IMR-90 (cell line): ENCODE measurements around the gene MKX. TPM values are rescaled to one million over a fixed set of nuclear protein-coding genes. Genes with fewer than 3 reads are reported as not detected.

Experiments
- ATAC-seq: fragments of 200-7000 bp; cut with Tn5 transposase; 2 replicates; pipeline ENCODE4 v1.9.1; 2020; ENCODE audit warnings: low read depth, mild to moderate bottlenecking, moderate library complexity
- BruUV-seq: library from RNA; stranded (reverse); fragments of 400-500 nt; replicated peaks from 2 replicates; lab custom pipeline; 2021; lab: Mats Ljungman, UMichigan
- CTCF ChIA-PET: fragments of 300-600 bp; formaldehyde crosslinking; extraction: SDS; loops from one replicate; lab custom pipeline; 2021; ENCODE audit warnings: antibody characterized with exemption; lab: Yijun Ruan, JAX
- POLR2A ChIA-PET: fragments of 300-600 bp; sonication (Branson Sonifier 250); formaldehyde crosslinking; loops from one replicate; lab custom pipeline; 2022; ENCODE audit warnings: antibody characterized with exemption; ENCODE audit not compliant: unreplicated experiment; lab: Charles Lee
- DNase-seq: peaks from one replicate; pipeline ENCODE4 v3.0.0; 2013
- H2AFZ ChIP-seq: replicated peaks from 2 replicates; pipeline ENCODE3; 2013; ENCODE audit warnings: low read length, mild to moderate bottlenecking; ENCODE audit not compliant: poor library complexity
- H2AK5ac ChIP-seq: 2 replicates; pipeline ENCODE4 v1.6.1; 2013; ENCODE audit warnings: low read depth, low read length, inconsistent platforms
- H2AK9ac ChIP-seq: replicated peaks from 2 replicates; pipeline ENCODE3; 2013; ENCODE audit warnings: mild to moderate bottlenecking, low read depth, low read length, moderate library complexity; ENCODE audit not compliant: poor library complexity
- H2BK120ac ChIP-seq: 2 replicates; pipeline ENCODE4 v1.6.1; 2013; ENCODE audit warnings: low read depth, low read length, inconsistent platforms
- H2BK15ac ChIP-seq: 3 replicates; pipeline ENCODE4 v1.6.1; 2013; ENCODE audit warnings: low read depth, low read length, inconsistent platforms
- H2BK20ac ChIP-seq: 2 replicates; pipeline ENCODE4 v1.6.1; 2013; ENCODE audit warnings: low read depth, mild to moderate bottlenecking, inconsistent platforms, low read length, moderate library complexity
- H2BK5ac ChIP-seq: 2 replicates; pipeline ENCODE4 v1.6.1; 2013; ENCODE audit warnings: mild to moderate bottlenecking, low read depth, low read length, inconsistent platforms; ENCODE audit not compliant: poor library complexity, severe bottlenecking
- H3K14ac ChIP-seq: replicated peaks from 2 replicates; pipeline ENCODE4 v1.6.1; 2013; ENCODE audit warnings: low read depth, low read length, inconsistent platforms
- H3K18ac ChIP-seq: 2 replicates; pipeline ENCODE4 v1.6.1; 2013; ENCODE audit warnings: low read depth, low read length, control low read depth
- H3K23ac ChIP-seq: 2 replicates; pipeline ENCODE4 v1.6.1; 2013; ENCODE audit warnings: low read depth, low read length, inconsistent platforms
- H3K27ac ChIP-seq: 2 replicates; pipeline ENCODE4 v1.5.1; 2013; ENCODE audit warnings: mild to moderate bottlenecking, control low read depth, low read length; ENCODE audit not compliant: insufficient read depth
- H3K27me3 ChIP-seq: 2 replicates; pipeline ENCODE4 v1.6.1; 2013; ENCODE audit warnings: low read length; ENCODE audit not compliant: control insufficient read depth, insufficient read depth
- H3K36me3 ChIP-seq: 2 replicates; pipeline ENCODE4 v1.6.1; 2013; ENCODE audit warnings: low read length, mixed read lengths; ENCODE audit not compliant: control insufficient read depth, insufficient read depth
- H3K4ac ChIP-seq: 2 replicates; pipeline ENCODE4 v1.6.1; 2013; ENCODE audit warnings: low read depth, low read length, inconsistent platforms
- H3K4me1 ChIP-seq: 2 replicates; pipeline ENCODE4 v1.6.1; 2013; ENCODE audit warnings: low read length, mixed read lengths; ENCODE audit not compliant: control insufficient read depth, insufficient read depth
- H3K4me2 ChIP-seq: 2 replicates; pipeline ENCODE4 v1.6.1; 2013; ENCODE audit warnings: low read depth, mild to moderate bottlenecking, control low read depth, low read length, moderate library complexity
- H3K4me3 ChIP-seq: 2 replicates; pipeline ENCODE4 v1.5.1; 2013; ENCODE audit warnings: low read depth, mild to moderate bottlenecking, control low read depth, low read length, moderate library complexity; ENCODE audit not compliant: insufficient read depth
- H3K56ac ChIP-seq: 2 replicates; pipeline ENCODE4 v1.6.1; 2013; ENCODE audit warnings: low read length, inconsistent platforms; ENCODE audit not compliant: insufficient read depth; ENCODE audit errors: extremely low read depth
- H3K79me1 ChIP-seq, 2 experiments: 2 replicates each; pipeline ENCODE4 v1.6.1; 2013; ENCODE audit warnings: low read length in 2 of 2, inconsistent platforms in 1 of 2, low read depth in 1 of 2
- H3K9ac ChIP-seq: 2 replicates; pipeline ENCODE4 v1.6.1; 2013; ENCODE audit warnings: low read depth, low read length, control low read depth
- H3K9me1 ChIP-seq: 2 replicates; pipeline ENCODE4 v1.6.1; 2013; ENCODE audit warnings: low read length, inconsistent platforms; ENCODE audit not compliant: insufficient read depth
- H3K9me3 ChIP-seq: 2 replicates; pipeline ENCODE4 v1.6.1; 2013; ENCODE audit warnings: low read length; ENCODE audit not compliant: control insufficient read depth, insufficient read depth
- H4K20me1 ChIP-seq: 2 replicates; pipeline ENCODE4 v1.6.1; 2013; ENCODE audit warnings: low read length, inconsistent platforms; ENCODE audit not compliant: insufficient read depth
- H4K5ac ChIP-seq: 2 replicates; pipeline ENCODE4 v1.6.1; 2013; ENCODE audit warnings: mild to moderate bottlenecking, low read depth, low read length, control low read depth
- H4K8ac ChIP-seq, 2 experiments: 2 replicates each; pipeline ENCODE4 v1.6.1; 2013; ENCODE audit warnings: low read depth in 2 of 2, low read length in 2 of 2, control low read depth in 1 of 2, inconsistent platforms in 1 of 2
- H4K91ac ChIP-seq: 2 replicates; pipeline ENCODE4 v1.6.1; 2013; ENCODE audit warnings: low read depth, low read length, inconsistent platforms; ENCODE audit not compliant: insufficient read depth
- CHD1 ChIP-seq: IDR thresholded peaks from 2 replicates; pipeline ENCODE4 v1.6.1; 2012; ENCODE audit warnings: low read depth, low read length, improper control_type of control experiment
- MXI1 ChIP-seq: IDR thresholded peaks from 2 replicates; pipeline ENCODE4 v1.6.1; 2012; ENCODE audit warnings: low read depth, mild to moderate bottlenecking, low read length, moderate library complexity, borderline replicate concordance
- NFE2L2 ChIP-seq: fragments of 150-350 bp; IDR thresholded peaks from 2 replicates; pipeline ENCODE4 v1.6.1; 2016; ENCODE audit warnings: low read depth, mild to moderate bottlenecking, low read length
- POLR2A ChIP-seq: IDR thresholded peaks from 2 replicates; pipeline ENCODE4 v1.6.1; 2012; ENCODE audit warnings: mild to moderate bottlenecking, low read depth, low read length
- RCOR1 ChIP-seq: IDR thresholded peaks from 2 replicates; pipeline ENCODE4 v1.6.1; 2012; ENCODE audit warnings: mild to moderate bottlenecking, low read length, improper control_type of control experiment; ENCODE audit not compliant: insufficient replicate concordance
- RFX5 ChIP-seq: IDR thresholded peaks from 2 replicates; pipeline ENCODE4 v1.8.0; 2012; ENCODE audit warnings: low read depth, mild to moderate bottlenecking, low read length, moderate library complexity
- WGBS, 2 experiments: methylation state at CpG; one replicate each; pipeline versions ENCODE4 v1.1.5 to v1.1.7; 2013; ENCODE audit warnings: missing lambda C conversion rate in 2 of 2; ENCODE audit not compliant: insufficient read length in 1 of 2; ENCODE audit errors: extremely low coverage in 2 of 2; 5-methylcytosine and 5-hydroxymethylcytosine counted together
- dilution Hi-C: fragments of 300-500 bp; cut with HindIII; formaldehyde crosslinking; loops from one replicate; pipeline ENCODE4 v1.14.3; 2018; ENCODE audit warnings: low sequenced_read_pairs; ENCODE audit not compliant: unreplicated experiment
- in situ Hi-C: fragments of 300-500 bp; cut with MboI; formaldehyde crosslinking; loops from 3 replicates; pipeline ENCODE4 v1.14.3; 2019; ENCODE audit warnings: low sequenced_read_pairs, inconsistent platforms, mixed read lengths
- intact Hi-C: fragments of 100-400 bp; cut with micrococcal nuclease; formaldehyde crosslinking; loops from 2 replicates; pipeline ENCODE4 v1.10.0; 2022
- polyA plus RNA-seq, 3 experiments: library from polyadenylated mRNA; depleted of rRNA; stranded (reverse); fragments of >200 nt; gene quantifications; 2 replicates each; pipeline ENCODE4 v1.2.3, GENCODE V29; 2012; ENCODE audit warnings: low replicate concordance in 1 of 3
- total RNA-seq: library from RNA; depleted of rRNA; stranded (reverse); fragments of >200 nt; gene quantifications from 2 replicates; pipeline ENCODE4 v1.2.3, GENCODE V29; 2012

Gene MKX
- total and polyA plus RNA-seq, 2 of the 4 experiments (the other 2 are of a cell fraction) = 0.10 to 0.36 TPM

DNA sequence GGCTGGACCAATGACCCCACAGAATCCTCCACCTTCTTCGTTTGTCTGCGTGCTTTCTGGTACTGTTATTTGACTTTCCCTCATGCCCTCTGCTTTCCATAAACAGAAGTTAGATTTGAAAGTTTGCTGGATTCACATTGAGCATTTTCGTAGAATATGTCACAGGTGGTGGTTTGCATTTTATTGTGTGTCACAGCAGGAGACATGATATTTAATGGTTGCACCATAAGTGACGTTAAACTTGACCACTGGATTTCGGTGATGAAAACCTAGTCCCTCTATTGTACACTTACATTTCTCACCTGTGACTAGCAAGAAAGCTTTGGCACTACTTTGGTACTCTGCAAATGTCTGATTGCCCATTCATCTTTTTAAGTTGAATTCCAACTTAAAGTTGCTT lies 15.2 kb upstream of the MKX start:
- ChIA-PET CTCF (no interaction called here), POLR2A (no interaction called here)
- no peaks in the 10 kb centered on the region for H3K4me1 ChIP-seq
- no peak for ATAC-seq
- H3K4ac ChIP-seq = no peak overlapping the region
- no peak overlapping the region for H3K4me2 ChIP-seq
- DNase-seq = no peak
- no peak overlapping the region for H3K23ac ChIP-seq
- no peak overlapping the region for H3K56ac ChIP-seq
- no peak overlapping the region for H2AK9ac ChIP-seq
- H3K9me3 ChIP-seq = no peaks in the 10 kb centered on the region
- H4K8ac ChIP-seq = no peak overlapping the region
- peaks cover 14% of the 10 kb centered on the region for H3K27me3 ChIP-seq
- H3K14ac ChIP-seq = no peak overlapping the region
- no peak overlapping the region for H3K27ac ChIP-seq
- BruUV-seq = no TSS peak
- H2BK5ac ChIP-seq = no peak overlapping the region
- no peak overlapping the region for H2AFZ ChIP-seq
- H4K91ac ChIP-seq = no peak overlapping the region
- no peaks in the 10 kb centered on the region for H3K79me1 ChIP-seq
- dilution Hi-C loops (no loop called here), intact Hi-C loops (no loop called here), in situ Hi-C loops (no loop called here)
- no peak overlapping the region for H4K5ac ChIP-seq
- no peaks in the 10 kb centered on the region for H4K20me1 ChIP-seq
- no peaks in the 10 kb centered on the region for H3K36me3 ChIP-seq
- H2BK120ac ChIP-seq = no peak overlapping the region
- H3K18ac ChIP-seq = no peak overlapping the region
- no peak overlapping the region for H3K9ac ChIP-seq
- no peak overlapping the region for H2AK5ac ChIP-seq
- no peak overlapping the region for H2BK20ac ChIP-seq
- no peak overlapping the region for H2BK15ac ChIP-seq
- H3K9me1 ChIP-seq = peaks cover 3% of the 10 kb centered on the region; the same call in 1 of the 2 replicates
- no peak overlapping the region for H3K4me3 ChIP-seq
- no CpG with 5 or more reads among the region's 5 CpGs for WGBS, 2 experiments
- TF ChIP-seq CHD1 (no peak), RFX5 (no peak), NFE2L2 (no peak), MXI1 (no peak), RCOR1 (no peak), POLR2A (no peak)
